Activated T-helper 17 cell treated with anti-CD3 and anti-CD28 coated beads, Interleukin-2, amount 50 U/mL, for 72 hours (primary cell): ENCODE data around the gene ZDHHC7. TPM values are rescaled to one million over a fixed set of nuclear protein-coding genes. Genes with fewer than 3 reads are reported as not detected.

Experiments used
- ATAC-seq: fragments of 150-1000 bp; cut with Tn5 transposase; replicated peaks from 2 replicates; pipeline ENCODE4 v1.10.0; 2021; ENCODE audit warnings: mild to moderate bottlenecking, moderate library complexity
- H3K27ac Mint-ChIP-seq: one replicate; pipeline ENCODE4 v1.8.0; 2022; ENCODE audit warnings: mixed read lengths
- H3K27me3 Mint-ChIP-seq: one replicate; pipeline ENCODE4 v1.8.0; 2022; ENCODE audit warnings: mixed read lengths
- H3K36me3 Mint-ChIP-seq: one replicate; pipeline ENCODE4 v1.8.0; 2022; ENCODE audit warnings: low read depth, mild to moderate bottlenecking, mixed read lengths
- H3K4me1 Mint-ChIP-seq: one replicate; pipeline ENCODE4 v1.8.0; 2022; ENCODE audit warnings: mixed read lengths
- H3K4me3 Mint-ChIP-seq: one replicate; pipeline ENCODE4 v1.8.0; 2022; ENCODE audit warnings: mild to moderate bottlenecking, mixed read lengths
- H3K9me3 Mint-ChIP-seq: one replicate; pipeline ENCODE4 v1.8.0; 2022; ENCODE audit warnings: mixed read lengths
- total RNA-seq, 2 donors: library from RNA; stranded (reverse); gene quantifications; one replicate each; pipeline ENCODE4 v1.2.3, GENCODE V29; 2022

ZDHHC7 gene
- total RNA-seq, 2 donors from 2014 or later, result 25.2 to 32.9 TPM

DNA sequence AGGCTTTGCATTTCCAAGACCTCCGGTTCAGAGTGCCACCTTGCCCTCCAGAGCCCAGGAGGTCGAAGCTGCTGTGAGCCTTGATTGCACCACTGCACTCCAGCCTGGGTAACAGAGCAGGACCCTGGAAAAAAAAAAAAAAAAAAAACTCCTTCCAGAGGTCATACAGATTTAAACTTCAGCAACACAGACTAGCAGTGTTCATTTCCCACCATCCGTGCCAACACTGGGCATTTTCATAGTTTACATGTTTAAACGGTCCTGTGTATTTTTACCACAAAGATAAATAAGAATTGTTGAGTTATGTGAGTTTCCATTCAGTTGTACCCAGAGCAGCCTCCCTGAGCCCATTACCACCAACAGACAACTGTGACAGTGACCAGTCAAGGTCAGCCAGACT is 50.4 kb downstream of the ZDHHC7 start:
- H3K27me3 Mint-ChIP-seq, result no peaks in the 10 kb centered on the region
- no peak overlapping the region for H3K4me3 Mint-ChIP-seq
- H3K4me1 Mint-ChIP-seq, result no peaks in the 10 kb centered on the region
- no peaks in the 10 kb centered on the region for H3K9me3 Mint-ChIP-seq
- no peak overlapping the region for H3K27ac Mint-ChIP-seq
- no peaks in the 10 kb centered on the region for H3K36me3 Mint-ChIP-seq
- no peak for ATAC-seq

DNA sequence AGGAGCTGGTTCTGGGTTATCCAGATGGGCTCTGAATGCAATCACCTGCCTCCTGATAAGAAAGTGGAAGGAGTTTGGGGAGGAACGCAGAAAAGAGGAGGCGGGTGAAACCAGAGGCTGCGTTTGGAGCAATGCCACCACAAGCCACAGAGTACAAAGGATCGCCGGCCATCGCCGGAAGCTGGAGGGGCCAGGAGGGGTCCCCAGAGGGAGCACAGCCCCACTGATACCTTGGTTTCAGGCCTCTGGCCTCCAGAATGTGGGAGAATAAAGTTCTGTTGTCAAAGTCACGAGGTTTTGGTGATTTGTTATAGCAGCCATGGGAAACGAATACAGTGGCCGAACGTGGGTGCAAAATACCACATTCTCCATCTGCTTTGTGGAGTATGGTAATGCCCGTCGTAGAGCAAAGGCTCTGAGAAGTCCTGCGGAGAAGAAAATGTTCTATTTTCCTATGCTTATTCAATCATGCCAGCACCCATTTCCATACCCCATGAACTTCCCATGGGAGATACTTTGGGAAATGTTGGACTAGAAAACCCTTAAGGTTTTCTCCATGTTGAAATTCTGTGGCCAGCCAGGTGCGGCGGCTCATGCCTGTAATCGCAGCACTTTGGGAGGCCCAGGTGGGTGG is 51.4 kb downstream of the ZDHHC7 start:
- no peaks in the 10 kb centered on the region for H3K9me3 Mint-ChIP-seq
- ATAC-seq, result no peak
- no peaks in the 10 kb centered on the region for H3K27me3 Mint-ChIP-seq
- H3K4me1 Mint-ChIP-seq, result no peaks in the 10 kb centered on the region
- H3K27ac Mint-ChIP-seq, result no peak overlapping the region
- no peaks in the 10 kb centered on the region for H3K36me3 Mint-ChIP-seq
- H3K4me3 Mint-ChIP-seq, result no peak overlapping the region

DNA sequence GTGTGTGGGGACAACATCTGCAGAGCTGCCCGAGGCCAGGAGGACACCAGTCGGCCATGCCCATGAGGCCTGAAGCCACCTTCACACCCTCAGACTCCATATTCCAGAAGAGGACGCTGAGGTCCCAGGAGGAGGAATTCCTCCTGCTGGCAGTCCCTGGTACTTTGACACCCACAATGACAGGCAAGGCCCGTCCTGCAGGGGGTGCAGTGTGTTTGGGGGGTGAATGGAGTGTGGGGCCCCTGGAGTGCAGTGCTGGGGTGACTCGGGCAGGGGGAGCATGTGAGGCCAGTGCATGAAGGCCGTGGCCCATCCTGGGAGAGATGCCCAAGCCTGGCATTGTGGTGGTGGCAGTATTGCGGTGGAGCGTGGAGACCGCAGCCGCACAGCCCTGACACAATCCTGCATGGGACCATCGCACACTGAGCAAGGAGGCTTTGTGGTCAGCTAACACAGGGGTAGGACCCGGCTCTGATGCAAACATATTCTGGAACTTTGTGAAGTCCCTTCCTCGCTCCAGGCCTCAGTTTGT is 52.2 kb downstream of the ZDHHC7 start:
- no peaks in the 10 kb centered on the region for H3K36me3 Mint-ChIP-seq
- ATAC-seq, result no peak
- no peaks in the 10 kb centered on the region for H3K9me3 Mint-ChIP-seq
- no peak overlapping the region for H3K4me3 Mint-ChIP-seq
- no peaks in the 10 kb centered on the region for H3K27me3 Mint-ChIP-seq
- H3K27ac Mint-ChIP-seq, result no peak overlapping the region
- H3K4me1 Mint-ChIP-seq, result no peaks in the 10 kb centered on the region

DNA sequence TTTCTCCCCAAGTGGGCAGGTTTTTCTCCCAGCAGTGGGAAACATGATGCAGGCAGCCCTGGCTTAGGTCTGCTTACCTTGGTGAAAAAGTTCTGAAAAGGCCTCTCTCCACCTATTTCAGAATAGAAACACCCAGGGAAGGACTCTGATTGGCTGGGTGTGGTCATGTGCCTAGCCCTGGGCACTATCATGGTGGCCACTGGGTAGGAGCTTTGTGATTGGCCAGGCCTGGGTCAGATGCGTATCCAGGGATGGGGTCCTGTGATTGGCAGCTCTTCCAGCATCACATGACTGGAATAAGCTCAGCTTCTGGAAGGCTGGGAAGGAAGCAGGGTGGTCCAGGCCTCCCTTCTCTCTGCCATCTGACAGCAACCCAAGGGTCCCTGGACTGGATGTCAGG is 53.5 kb downstream of the ZDHHC7 start:
- ATAC-seq, result no peak
- H3K27me3 Mint-ChIP-seq, result no peaks in the 10 kb centered on the region
- no peaks in the 10 kb centered on the region for H3K9me3 Mint-ChIP-seq
- no peak overlapping the region for H3K4me3 Mint-ChIP-seq
- no peaks in the 10 kb centered on the region for H3K36me3 Mint-ChIP-seq
- H3K4me1 Mint-ChIP-seq, result no peaks in the 10 kb centered on the region
- H3K27ac Mint-ChIP-seq, result no peak overlapping the region

DNA sequence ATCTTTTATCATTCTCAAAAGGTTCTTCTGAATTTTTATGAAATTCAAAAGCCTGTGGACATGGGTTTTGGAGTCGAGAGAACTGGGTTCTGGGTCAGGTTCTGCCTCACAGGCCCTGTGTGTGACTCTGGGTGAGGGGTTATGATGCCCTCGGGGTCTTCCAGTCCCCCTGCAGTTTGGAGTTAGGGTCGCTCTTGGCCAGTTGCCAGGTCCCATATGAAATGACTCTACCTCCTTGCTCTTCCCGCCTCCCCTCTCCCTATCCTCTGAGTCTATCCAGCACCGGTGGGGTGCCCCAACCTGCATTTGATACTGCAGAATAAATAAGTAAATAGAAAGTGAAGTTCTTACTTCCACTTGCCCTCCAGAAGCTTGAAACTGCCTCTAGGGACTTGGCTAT is 54.1 kb downstream of the ZDHHC7 start:
- Mint-ChIP-seq H3K27me3 (no peaks in the 10 kb centered on the region), H3K9me3 (no peaks in the 10 kb centered on the region), H3K4me1 (no peaks in the 10 kb centered on the region), H3K27ac (no peak overlapping the region), H3K36me3 (no peaks in the 10 kb centered on the region), H3K4me3 (no peak overlapping the region)
- ATAC-seq, result no peak

DNA sequence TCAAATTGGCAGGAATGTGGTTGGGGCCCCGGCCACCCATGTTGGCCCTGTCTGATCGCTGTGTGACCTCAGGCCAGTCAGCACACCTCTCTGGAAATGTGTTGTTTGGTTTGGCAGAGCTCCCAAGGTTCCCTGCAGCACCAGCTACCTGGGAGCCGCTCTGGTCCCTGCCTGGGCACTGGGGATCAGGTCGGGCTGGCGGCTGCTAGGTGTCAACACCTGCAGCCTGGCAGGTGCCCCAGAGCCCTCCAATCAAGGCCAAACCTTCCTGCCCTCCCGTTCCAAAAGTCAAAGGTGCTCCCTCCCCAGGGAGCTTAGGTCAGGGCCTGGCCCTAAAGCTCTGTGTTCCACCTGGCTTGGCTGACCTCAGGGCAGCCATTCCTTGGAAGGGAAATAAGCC is 55.9 kb downstream of the ZDHHC7 start:
- Mint-ChIP-seq H3K4me3 (no peak overlapping the region), H3K27me3 (no peaks in the 10 kb centered on the region), H3K9me3 (no peaks in the 10 kb centered on the region), H3K36me3 (no peaks in the 10 kb centered on the region), H3K27ac (no peak overlapping the region), H3K4me1 (no peaks in the 10 kb centered on the region)
- no peak for ATAC-seq

DNA sequence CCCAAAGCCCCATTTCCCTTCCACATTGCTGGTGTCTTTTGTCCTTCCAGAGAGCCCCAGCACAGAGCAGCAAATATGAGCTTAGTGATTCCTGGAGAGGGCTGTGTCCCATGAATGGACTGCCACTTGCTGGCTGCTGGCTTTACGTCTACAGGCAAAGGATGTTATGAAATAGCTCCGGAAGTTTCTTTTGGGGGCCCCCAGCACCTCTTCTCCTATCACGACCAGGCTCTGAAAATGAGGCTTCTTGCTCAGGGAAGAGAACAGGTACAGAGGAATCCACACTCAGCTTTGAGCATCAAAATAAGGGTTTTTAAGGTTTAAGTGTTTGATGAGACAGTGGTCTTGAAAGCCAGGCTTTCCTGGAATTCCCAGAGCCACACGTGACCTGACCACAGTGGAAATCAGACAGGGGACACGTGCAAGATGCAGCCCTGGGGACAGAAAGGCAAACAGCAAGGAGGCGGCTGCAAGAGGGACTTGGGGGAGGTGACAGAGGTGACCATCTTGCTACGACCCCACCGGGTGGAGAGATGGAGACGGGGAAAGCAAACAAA is 58.1 kb downstream of the ZDHHC7 start:
- H3K9me3 Mint-ChIP-seq, result no peaks in the 10 kb centered on the region
- no peaks in the 10 kb centered on the region for H3K36me3 Mint-ChIP-seq
- ATAC-seq, result no peak
- H3K4me3 Mint-ChIP-seq, result no peak overlapping the region
- H3K4me1 Mint-ChIP-seq, result no peaks in the 10 kb centered on the region
- H3K27me3 Mint-ChIP-seq, result no peaks in the 10 kb centered on the region
- no peak overlapping the region for H3K27ac Mint-ChIP-seq

DNA sequence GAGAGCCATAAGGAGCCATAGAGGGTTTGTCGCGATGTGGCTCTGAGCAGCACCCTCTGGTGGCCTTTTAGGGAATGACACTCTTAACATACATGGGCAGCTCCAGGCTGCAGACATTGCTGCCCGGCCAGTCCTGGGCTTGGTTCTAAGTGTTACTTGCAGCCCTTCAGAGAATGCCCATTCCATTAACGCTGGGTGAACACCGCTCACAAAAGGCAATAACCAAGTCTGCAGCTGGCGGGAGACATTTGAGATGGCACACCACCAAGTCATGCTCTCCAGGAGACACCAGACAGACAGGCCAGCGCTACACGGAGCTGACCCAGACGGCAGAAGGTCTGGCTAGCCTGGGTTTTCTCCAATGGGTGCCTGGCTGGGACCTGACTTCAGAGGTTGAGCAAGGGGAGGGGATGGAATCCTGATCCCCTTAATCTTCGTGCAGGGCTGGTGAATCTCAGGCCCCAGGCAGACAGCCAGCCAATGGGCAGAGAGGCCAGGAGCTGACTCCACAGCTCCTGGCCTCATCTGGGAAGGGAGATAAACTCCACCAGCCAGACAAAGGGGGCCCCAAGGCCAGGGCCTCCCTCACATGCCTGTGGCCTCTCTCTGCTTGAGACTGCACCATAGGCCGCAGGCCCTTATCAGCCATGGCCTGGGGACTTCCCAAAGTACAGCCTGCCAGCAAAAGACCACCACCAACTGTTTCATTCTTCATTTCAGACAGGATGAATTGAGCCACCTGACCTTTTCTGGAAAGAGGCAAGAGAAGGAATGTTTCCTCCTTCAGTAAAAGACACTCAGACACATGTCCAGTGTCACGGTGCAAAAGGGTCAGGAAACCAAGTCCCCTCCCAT is 58.8 kb downstream of the ZDHHC7 start:
- no peak overlapping the region for H3K4me3 Mint-ChIP-seq
- H3K36me3 Mint-ChIP-seq, result no peaks in the 10 kb centered on the region
- H3K27ac Mint-ChIP-seq, result no peak overlapping the region
- no peaks in the 10 kb centered on the region for H3K27me3 Mint-ChIP-seq
- no peaks in the 10 kb centered on the region for H3K4me1 Mint-ChIP-seq
- peak; percentile 91 for ATAC-seq
- no peaks in the 10 kb centered on the region for H3K9me3 Mint-ChIP-seq

DNA sequence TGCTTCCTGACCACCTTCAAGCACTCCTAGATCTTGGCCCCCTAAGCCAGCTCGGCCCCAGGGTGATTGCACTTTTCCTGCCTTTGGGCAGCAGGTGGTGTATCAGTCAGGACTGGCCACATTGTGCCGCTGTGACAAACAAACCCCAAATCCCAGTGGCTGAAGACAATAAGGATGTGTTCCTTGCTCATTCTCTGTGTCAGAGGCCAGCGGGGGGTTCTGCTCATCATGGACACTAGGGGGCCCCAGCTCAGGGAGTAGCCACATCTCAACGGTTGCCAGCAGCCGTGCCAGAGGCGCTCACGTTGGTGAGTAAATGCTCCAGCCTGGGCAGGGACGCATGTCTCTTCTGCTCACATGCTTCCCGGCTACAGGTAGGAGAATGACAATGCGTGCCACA is 60.4 kb downstream of the ZDHHC7 start:
- ATAC-seq, result peak; percentile 43
- no peak overlapping the region for H3K4me3 Mint-ChIP-seq
- no peaks in the 10 kb centered on the region for H3K4me1 Mint-ChIP-seq
- no peak overlapping the region for H3K27ac Mint-ChIP-seq
- no peaks in the 10 kb centered on the region for H3K9me3 Mint-ChIP-seq
- H3K36me3 Mint-ChIP-seq, result no peaks in the 10 kb centered on the region
- no peaks in the 10 kb centered on the region for H3K27me3 Mint-ChIP-seq

DNA sequence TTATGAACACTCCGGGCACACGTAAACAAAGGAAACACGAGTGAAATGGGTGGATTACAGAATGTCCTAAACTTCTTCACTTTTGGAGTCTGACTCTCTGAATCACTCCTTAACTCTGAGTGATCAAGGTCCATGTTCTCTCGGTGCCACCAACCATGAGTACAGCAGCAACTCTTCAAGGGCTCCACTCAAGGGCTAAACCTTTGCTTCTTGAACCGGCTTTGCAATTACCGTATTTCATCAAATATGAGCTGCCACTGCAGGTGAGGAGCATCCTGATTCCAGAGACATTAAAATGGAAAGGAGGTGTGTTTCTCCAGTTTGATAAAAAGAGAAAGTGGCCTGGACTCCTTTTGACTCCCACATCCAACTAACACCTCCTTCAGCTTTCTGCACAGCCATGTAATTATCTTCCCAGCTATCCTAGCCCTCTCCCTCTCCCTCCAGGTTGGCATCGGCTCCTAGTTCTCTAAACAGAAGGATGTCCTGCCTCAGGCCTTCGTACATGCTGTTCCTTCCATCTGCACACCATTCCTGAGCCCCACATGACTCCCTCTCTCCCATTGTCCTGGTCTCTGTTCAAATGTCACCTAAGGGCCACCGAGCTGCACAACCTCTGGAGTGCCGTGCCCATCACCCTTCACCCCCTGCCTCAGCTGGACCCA is 61.4 kb downstream of the ZDHHC7 start:
- no peak overlapping the region for H3K27ac Mint-ChIP-seq
- no peaks in the 10 kb centered on the region for H3K9me3 Mint-ChIP-seq
- H3K36me3 Mint-ChIP-seq, result no peaks in the 10 kb centered on the region
- no peaks in the 10 kb centered on the region for H3K27me3 Mint-ChIP-seq
- no peak for ATAC-seq
- H3K4me1 Mint-ChIP-seq, result no peaks in the 10 kb centered on the region
- no peak overlapping the region for H3K4me3 Mint-ChIP-seq

DNA sequence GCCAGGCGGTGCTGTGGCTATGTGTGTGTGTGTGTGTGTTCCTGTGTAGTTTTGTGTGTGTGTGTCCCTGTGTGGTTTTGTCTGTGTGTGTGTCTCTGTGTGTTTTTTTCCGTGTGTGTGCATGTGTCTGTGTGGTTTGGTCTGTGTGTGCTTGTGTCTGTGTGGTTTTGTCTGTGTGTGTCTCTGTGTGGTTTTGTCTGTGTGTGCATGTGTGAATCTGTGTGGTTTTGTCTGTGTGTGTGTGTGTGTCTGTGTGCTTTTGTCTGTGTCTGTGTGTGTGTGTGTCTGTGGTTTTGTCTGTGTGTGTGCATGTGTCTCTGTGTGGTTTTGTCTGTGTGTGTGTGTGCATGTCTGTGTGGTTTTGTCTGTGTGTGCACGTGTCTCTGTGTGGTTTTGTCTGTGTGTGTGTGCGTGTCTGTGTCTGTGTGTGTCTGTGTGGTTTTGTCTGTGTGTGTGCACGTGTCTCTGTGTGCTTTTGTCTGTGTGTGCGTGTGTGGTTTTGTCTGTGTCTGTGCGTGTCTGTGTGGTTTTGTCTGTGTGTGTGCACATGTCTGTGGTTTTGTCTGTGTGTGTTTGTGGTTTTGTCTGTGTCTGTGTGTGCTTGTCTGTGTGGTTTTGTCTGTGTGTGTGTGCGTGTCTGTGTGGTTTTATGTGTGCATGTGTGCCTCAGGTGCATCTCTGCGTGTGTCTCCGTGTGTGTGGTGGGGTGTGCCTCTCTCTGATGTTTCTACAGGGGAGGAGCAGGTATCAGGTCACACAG is 62.3 kb downstream of the ZDHHC7 start:
- Mint-ChIP-seq H3K27ac (no peak overlapping the region), H3K9me3 (no peaks in the 10 kb centered on the region), H3K36me3 (no peaks in the 10 kb centered on the region), H3K4me1 (no peaks in the 10 kb centered on the region), H3K4me3 (no peak overlapping the region), H3K27me3 (no peaks in the 10 kb centered on the region)
- no peak for ATAC-seq

DNA sequence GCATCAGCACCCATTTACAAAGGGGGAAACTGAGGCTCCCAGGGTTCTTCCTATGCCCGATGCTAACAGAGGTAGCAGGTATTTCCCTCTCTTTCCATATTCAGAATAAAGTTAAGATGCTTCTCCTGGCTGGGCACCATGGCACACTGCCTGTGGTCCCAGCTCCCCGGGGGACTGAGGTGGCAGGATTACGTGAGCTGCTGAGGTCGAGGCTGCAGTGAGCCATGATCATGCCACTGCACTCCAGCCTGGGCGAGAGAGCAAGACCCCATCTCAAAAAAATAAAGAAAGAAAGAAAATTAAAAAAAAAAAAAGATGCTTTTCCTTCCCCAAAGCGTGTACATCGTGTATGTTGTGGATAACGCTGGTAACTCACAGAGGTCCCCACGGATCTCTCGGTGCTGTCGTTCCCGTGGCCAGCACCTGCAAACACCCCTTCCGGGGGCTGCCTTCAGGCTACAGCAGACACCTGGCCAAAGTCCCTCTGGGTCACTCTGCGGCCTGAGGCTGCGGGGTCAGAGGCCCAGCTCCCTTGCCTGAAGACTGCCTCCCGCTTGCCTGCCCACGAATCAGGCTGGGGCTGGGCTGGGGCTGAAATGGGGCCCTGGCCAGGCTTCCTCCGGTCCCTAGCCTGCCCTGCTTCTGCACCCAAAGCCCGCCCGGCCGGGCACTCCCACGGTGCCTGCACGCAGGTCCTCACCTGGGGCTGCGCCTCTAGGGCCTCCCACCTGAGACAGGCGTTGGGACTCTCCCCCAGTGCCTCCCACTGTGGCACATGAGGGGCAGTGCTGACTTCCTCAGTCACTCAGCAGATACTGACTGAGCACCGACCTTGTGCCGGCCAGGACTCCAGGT is 63.1 kb downstream of the ZDHHC7 start:
- Mint-ChIP-seq H3K27me3 (no peaks in the 10 kb centered on the region), H3K4me3 (no peak overlapping the region), H3K4me1 (no peaks in the 10 kb centered on the region), H3K36me3 (no peaks in the 10 kb centered on the region), H3K27ac (no peak overlapping the region), H3K9me3 (no peaks in the 10 kb centered on the region)
- ATAC-seq, result no peak

DNA sequence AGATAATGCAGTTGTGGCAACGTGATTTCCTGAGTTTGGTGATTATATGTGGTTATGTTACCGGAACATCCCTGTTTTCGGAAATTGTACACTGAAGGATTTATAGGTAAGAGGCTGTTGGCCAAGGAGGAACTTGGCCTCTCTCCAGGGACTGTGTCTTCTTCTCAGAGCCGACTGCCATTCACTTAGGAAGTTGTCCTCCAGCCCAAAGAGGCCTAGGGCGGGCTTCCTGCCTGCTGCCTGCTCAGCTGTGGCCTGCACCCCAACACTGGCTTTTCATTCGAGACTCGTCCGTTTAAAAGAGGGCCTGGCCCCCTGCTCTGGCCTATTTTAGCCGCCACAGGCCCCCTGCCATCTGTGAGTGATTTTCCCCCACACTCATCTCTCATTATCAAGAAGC is 64.3 kb downstream of the ZDHHC7 start:
- Mint-ChIP-seq H3K36me3 (no peaks in the 10 kb centered on the region), H3K27ac (no peak overlapping the region), H3K4me3 (no peak overlapping the region), H3K27me3 (peaks cover 2% of the 10 kb centered on the region), H3K9me3 (no peaks in the 10 kb centered on the region), H3K4me1 (no peaks in the 10 kb centered on the region)
- ATAC-seq, result no peak
